NCI-H2196 treated with DMSO at 0.1 percent for 48 hours (cell line): ENCODE measurements around the gene CADM1.

ENCODE experiments used
- DNase-seq: peaks from one replicate; lab custom pipeline; 2025; ENCODE audit not compliant: unreplicated experiment; lab: John Stamatoyannopoulos, UW

The CADM1 gene

GRCh38 chr11:115132436-115133228 is 371.6 kb downstream of the CADM1 start:
- no peak for DNase-seq

GRCh38 chr11:115129473-115130289 is 374.5 kb downstream of the CADM1 start:
- DNase-seq: no peak

GRCh38 chr11:115128226-115128625 is 376.0 kb downstream of the CADM1 start:
- no peak for DNase-seq

- no peak for DNase-seq
Measured at GRCh38 chr11:115127790-115128189, 376.4 kb downstream of the CADM1 start.

- no peak for DNase-seq
Measured at GRCh38 chr11:115126515-115127208, 377.6 kb downstream of the CADM1 start.

- DNase-seq: no peak
Measured at GRCh38 chr11:115126092-115126491, 378.1 kb downstream of the CADM1 start.

- no peak for DNase-seq
Measured at GRCh38 chr11:115124786-115125185, 379.4 kb downstream of the CADM1 start.

- DNase-seq: no peak
Measured at GRCh38 chr11:115123641-115124040, 380.6 kb downstream of the CADM1 start.

- no peak for DNase-seq
Measured at GRCh38 chr11:115122274-115122673, 381.9 kb downstream of the CADM1 start.
